Uterus (tissue), 2 donors: Measurements from ENCODE around the gene SLC25A48.

ENCODE experiments used
- CTCF ChIP-seq, 4 experiments: fragments of 200-600 bp in 2 of 4; fragments of 450-650 bp in 2 of 4; sonication (generic) in 2 of 4; IDR thresholded peaks; one replicate each; pipeline ENCODE4 v1.5.1; 2016 to 2019; ENCODE audit warnings: antibody characterized with exemption in 4 of 4, mild to moderate bottlenecking in 2 of 4, moderate library complexity in 1 of 4
- POLR2A ChIP-seq, 2 donors: fragments of 450-650 bp; IDR thresholded peaks; one replicate each; pipeline ENCODE4 v1.6.1; 2016; ENCODE audit warnings: antibody characterized with exemption in 2 of 2, mild to moderate bottlenecking in 1 of 2, moderate library complexity in 1 of 2

GRCh38 chr5:135857630-135858311 is 23.3 kb downstream of the SLC25A48 start:
- TF ChIP-seq CTCF (IDR thresholded peaks at IDR 0.05) (no peak), POLR2A (IDR thresholded peaks at IDR 0.05) (no peak)
